Activated CD4-positive, alpha-beta T cell treated with anti-CD3 and anti-CD28 coated beads, Interleukin-2, amount 10 ng/mL, durations not matched to agents 24 days and 14 days (primary cell): ENCODE measurements around the gene SIN3A. TPM values are rescaled to one million over a fixed set of nuclear protein-coding genes. Genes with fewer than 3 reads are reported as not detected.
"Not testable (repeated sequence)": the region's sequence is repeated elsewhere in the genome, so short reads cannot be mapped to it uniquely, and the experiment has no call there.

Experiments
- DNase-seq: peaks from one replicate; pipeline ENCODE4 v3.0.0; 2022
- H3K27ac Mint-ChIP-seq: one replicate; pipeline ENCODE4 v1.8.0; 2022; ENCODE audit warnings: mild to moderate bottlenecking, mixed read lengths
- H3K27me3 Mint-ChIP-seq: one replicate; pipeline ENCODE4 v1.8.0; 2022; ENCODE audit warnings: mixed read lengths
- H3K36me3 Mint-ChIP-seq: one replicate; pipeline ENCODE4 v1.8.0; 2022; ENCODE audit warnings: low read depth, mild to moderate bottlenecking, mixed read lengths
- H3K4me1 Mint-ChIP-seq: one replicate; pipeline ENCODE4 v1.8.0; 2021; ENCODE audit warnings: mixed read lengths
- H3K4me3 Mint-ChIP-seq: one replicate; pipeline ENCODE4 v1.8.0; 2022; ENCODE audit warnings: mild to moderate bottlenecking, moderate library complexity, mixed read lengths
- H3K9me3 Mint-ChIP-seq: one replicate; pipeline ENCODE4 v1.8.0; 2021; ENCODE audit warnings: mixed read lengths
- intact Hi-C: fragments of 100-400 bp; cut with micrococcal nuclease; formaldehyde crosslinking; loops from one replicate; pipeline ENCODE4 v1.15.1; 2023
- total RNA-seq: library from RNA; stranded (reverse); gene quantifications from 2 replicates; pipeline ENCODE4 v1.2.3, GENCODE V29; 2022

The SIN3A gene
- total RNA-seq, 1 donor from 2014 or later: 92.2 TPM

DNA sequence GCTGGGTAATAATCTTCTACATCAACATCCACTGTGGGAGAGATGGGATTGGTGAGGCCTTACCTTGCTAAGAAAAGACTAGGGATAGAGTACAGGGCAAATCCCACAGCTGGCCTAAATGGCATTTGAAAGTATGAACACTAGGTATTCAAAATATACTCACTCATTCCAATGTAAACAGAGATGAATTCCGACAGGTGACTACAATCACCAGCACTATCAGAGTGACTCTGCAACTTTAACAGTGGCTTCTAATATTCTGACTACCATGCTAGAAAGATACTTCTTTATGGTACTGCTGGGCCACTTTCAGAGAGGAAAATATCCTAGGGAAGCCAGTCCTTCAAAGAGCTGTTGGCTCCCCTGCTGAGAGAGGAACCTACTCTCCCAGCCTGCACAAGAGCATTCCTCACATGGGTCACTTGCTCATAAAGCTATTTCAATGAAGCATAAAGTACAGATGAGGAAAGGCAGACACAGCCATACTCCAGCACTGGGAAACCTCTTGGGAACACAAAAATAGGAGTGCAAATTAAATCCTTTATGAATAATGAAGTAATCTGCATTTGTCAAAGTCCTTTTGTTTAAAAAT lies 61.6 kb downstream of the SIN3A start:
- no peak overlapping the region for H3K4me3 Mint-ChIP-seq
- DNase-seq: no peak
- peaks cover 60% of the 10 kb centered on the region for H3K36me3 Mint-ChIP-seq
- H3K9me3 Mint-ChIP-seq: no peaks in the 10 kb centered on the region
- no peak overlapping the region for H3K27ac Mint-ChIP-seq
- peaks cover 13% of the 10 kb centered on the region for H3K4me1 Mint-ChIP-seq
- H3K27me3 Mint-ChIP-seq: no peaks in the 10 kb centered on the region
- intact Hi-C loops: no loop called here

DNA sequence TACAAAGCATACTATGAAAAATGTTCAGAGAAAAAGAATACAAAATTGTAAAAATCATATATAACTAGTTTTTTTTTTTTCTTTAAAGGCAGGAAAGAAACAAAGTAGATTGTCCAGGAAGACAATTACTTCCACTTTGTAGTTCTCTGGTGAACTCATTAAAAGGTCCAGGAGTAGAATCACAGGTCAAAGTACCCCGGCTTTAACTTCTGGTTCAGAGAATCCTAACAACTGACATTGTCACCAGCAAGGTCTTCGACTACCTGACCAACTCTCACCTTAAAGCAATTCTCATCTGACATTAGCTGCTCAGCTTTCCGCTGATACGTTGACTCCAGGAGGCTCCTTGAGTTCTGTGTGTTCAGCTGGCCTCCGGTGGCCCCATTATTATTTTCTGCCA lies 67.5 kb downstream of the SIN3A start:
- H3K9me3 Mint-ChIP-seq, H3K4me3 Mint-ChIP-seq, H3K27me3 Mint-ChIP-seq, H3K27ac Mint-ChIP-seq, H3K4me1 Mint-ChIP-seq, intact Hi-C loops, DNase-seq: not testable (repeated sequence)
- peaks cover 61% of the 10 kb centered on the region for H3K36me3 Mint-ChIP-seq

DNA sequence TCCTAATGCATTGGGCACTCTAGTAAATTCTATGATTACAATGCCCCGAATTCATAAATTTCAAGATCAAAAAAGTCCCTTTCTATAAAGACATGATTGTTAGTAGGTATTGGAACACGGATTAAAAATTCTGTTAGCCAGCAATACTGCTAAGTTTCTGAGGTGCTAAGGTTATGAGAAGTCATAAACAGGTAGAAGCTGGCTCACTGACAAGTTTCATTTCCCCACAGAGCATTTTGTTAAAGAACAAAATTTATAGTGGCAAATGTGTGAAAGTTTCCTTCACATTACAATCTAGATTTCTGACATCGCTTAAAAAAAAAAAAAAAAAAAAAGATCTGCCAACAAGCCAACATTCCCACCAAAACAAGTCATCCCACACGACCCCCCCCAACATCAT lies 70.7 kb downstream of the SIN3A start:
- Mint-ChIP-seq H3K4me3 (no peak overlapping the region), H3K27ac (no peak overlapping the region), H3K9me3 (no peaks in the 10 kb centered on the region), H3K4me1 (peaks cover 3% of the 10 kb centered on the region), H3K36me3 (peaks cover 64% of the 10 kb centered on the region), H3K27me3 (no peaks in the 10 kb centered on the region)
- no peak for DNase-seq
- intact Hi-C loops: no loop called here

DNA sequence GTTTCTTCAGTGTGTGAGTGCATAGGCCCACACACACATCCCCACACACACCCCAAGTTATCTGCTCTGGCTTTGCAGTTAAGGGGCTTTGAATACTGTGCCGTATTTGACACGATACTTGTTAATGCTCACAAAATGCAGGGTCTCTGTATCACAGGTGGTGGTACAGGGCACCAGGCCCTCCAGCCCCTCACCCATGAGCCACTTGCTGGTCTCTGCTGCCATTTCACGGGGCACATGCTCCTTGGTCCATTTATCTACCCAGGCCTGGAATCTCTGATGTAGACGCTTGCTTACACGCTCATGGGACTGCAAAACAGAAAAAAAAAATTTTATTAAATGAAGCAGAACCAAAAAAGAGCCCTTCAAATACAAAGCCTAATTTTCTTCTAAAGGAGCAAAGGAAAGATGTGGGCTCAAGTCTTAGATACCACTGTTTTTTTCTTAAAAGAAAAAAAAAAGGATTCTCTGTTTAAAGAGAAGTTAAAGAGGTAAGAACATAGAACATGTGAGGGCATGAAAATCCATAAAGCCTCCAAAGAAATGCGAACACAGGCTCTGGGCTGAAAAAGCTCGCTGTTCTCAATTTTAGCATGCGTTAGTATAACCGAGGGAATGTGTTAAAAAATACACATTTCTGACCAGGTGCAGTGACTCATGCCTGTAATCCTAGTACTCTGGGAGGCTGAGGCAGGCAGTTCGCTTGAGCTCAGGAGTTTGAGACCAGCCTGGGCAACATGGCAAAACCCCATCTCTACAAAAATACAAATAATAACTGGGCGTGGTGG lies 79.4 kb downstream of the SIN3A start:
- H3K4me3 Mint-ChIP-seq: no peak overlapping the region
- H3K27me3 Mint-ChIP-seq: no peaks in the 10 kb centered on the region
- no peaks in the 10 kb centered on the region for H3K9me3 Mint-ChIP-seq
- no peak for DNase-seq
- intact Hi-C loops: no loop called here
- H3K4me1 Mint-ChIP-seq: peaks cover 21% of the 10 kb centered on the region
- no peak overlapping the region for H3K27ac Mint-ChIP-seq
- H3K36me3 Mint-ChIP-seq: peaks cover 55% of the 10 kb centered on the region

DNA sequence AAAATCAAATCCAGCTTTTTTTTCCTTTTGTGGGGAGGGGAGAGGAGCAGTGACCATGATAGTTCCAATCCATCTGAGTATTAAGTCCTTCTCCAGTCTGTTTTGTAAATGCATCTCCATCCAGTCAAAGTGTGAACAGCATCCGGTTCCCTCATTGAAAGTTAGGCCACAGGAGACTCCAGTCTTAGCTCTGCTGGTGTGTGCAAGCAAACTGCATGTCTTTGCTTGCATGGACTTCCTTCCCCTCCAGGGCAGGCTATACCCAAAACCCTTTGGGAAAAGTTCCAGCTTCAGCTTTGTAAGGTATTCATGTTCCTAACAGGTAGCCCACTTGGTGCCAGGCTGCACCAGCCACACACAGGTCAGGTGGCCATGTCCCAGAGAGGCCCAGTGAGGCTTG lies 80.0 kb downstream of the SIN3A start:
- intact Hi-C loops: no loop called here
- H3K27ac Mint-ChIP-seq: no peak overlapping the region

DNA sequence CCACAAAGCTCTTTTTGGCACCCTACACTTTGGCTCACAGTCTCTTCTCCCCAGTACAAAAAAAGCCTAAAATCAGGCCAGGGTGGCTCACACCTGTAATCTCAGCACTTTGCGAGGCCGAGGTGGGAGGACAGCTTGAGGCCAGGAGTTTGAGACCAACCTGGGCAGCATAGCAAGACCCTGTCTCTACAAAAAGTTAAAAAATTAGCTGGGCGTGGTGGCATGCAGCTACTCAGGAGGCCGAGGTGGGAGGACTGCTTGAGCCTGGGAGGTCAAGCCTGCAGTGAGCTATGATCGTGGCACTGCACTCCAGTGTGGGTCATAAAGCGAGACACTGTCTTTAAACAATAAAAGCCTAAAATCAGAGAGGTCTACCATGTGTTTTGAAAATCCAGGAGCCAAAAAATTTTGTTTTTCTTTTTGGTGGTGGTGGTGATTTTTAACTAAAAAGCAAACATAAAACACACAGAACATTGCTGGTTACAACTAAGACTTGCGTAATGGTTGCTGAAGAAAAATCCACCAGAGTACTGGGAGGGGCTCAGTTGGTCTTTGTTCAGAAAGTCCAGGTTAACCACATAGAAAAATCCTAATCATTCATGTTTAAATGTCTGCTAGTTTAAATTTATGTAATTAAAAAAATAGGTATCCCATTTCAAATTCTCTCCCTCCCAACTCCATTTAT lies 81.5 kb downstream of the SIN3A start:
- Mint-ChIP-seq H3K9me3 (no peaks in the 10 kb centered on the region), H3K27me3 (no peaks in the 10 kb centered on the region), H3K4me1 (peaks cover 24% of the 10 kb centered on the region), H3K27ac (peak overlapping the region; percentile 37), H3K4me3 (peak overlapping the region; percentile 91), H3K36me3 (peaks cover 41% of the 10 kb centered on the region)
- intact Hi-C loops: loop anchor here (5.0 kb wide), 1 partner anchor 433 kb away; the partner anchor contains the start of gene COX5A
- no peak for DNase-seq

More for the DNA sequence above, 80.0 kb downstream of the SIN3A start:
- no peak for DNase-seq
- H3K4me3 Mint-ChIP-seq: no peak overlapping the region
- peaks cover 51% of the 10 kb centered on the region for H3K36me3 Mint-ChIP-seq
- H3K9me3 Mint-ChIP-seq: no peaks in the 10 kb centered on the region
- peaks cover 24% of the 10 kb centered on the region for H3K4me1 Mint-ChIP-seq
- H3K27me3 Mint-ChIP-seq: no peaks in the 10 kb centered on the region

DNA sequence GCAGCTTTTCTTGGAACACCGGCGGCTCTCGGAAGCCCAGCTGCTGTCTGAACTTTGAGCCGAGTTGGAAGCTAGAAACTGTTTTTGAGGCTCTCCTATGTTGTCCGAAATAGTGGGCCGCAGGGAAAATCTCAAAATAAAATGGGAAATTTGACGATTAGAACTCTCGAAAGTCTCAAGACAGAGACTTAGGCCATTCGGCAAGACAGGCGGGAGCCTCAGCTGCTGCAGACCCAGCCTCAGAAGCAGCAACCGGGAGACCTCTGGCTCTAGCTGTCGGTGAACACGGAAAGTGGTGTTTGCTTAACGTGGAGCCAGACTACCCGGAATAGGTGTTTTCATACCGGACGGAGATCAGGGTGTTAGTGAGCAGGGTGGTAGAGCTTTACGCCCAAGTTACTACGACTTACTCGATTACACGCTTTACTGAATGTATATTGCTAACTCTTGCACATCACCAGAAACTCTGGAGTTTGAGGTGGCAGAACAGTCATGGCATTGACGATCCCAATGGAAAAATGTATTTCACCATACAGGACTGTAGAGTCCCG lies 82.7 kb downstream of the SIN3A start:
- Mint-ChIP-seq H3K27ac (peak overlapping the region; percentile 96), H3K4me1 (peaks cover 24% of the 10 kb centered on the region), H3K4me3 (peak overlapping the region; percentile 91), H3K27me3 (no peaks in the 10 kb centered on the region), H3K36me3 (peaks cover 41% of the 10 kb centered on the region), H3K9me3 (no peaks in the 10 kb centered on the region)
- no peak for DNase-seq
- intact Hi-C loops: loop anchor here (1.0 to 5.0 kb wide), 4 partner anchors 83 to 431 kb away; partner anchors contain the start of genes COX5A and SIN3A

DNA sequence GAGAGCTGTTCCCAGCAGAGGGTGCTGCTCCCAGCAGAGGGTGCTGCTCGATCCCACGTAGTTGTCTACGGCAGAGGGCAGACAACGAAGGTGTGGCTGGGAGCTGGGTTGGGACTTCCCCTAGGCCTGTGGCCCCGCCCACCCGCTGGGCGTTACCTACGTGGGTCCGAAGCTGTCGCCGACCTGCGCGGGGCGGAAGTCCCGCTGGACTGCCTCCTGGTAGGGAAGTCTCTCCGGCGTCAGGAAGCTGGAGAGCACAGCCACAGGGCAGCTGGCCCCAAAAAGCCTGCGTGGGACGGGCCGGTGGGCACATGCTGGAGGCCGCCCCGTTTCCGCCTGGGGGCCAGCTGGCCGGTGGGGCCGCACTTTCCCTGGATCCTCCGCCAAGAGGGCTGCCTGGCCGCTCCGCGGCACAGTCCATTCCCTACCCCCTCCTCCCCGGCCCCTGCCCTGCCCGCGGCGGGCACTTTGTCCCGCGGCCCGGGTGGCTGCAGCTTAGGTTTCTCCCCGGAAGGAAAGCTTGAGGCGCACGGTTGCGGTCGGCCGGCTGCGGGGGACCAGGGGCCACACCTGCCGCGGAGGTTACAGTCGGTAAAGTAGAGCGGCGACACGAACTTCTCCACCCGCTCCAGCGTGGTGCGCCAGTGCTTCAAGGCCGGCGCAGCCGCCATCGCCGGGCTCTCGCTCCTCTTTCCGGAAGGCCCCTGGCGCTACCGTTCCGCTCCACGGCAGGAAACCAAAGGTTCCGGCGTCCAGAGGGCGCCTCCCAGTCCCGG lies 83.4 kb downstream of the SIN3A start, which contains the start of gene MAN2C1:
Gene MAN2C1 (minus strand): TSS at position 695 of the 776 bp plus-strand sequence. CDS start 24 bp downstream, at position 671.
- no peaks in the 10 kb centered on the region for H3K27me3 Mint-ChIP-seq
- H3K4me1 Mint-ChIP-seq: peaks cover 24% of the 10 kb centered on the region
- intact Hi-C loops: loop anchor here (1.0 to 5.0 kb wide), 4 partner anchors 83 to 431 kb away; partner anchors contain the start of genes COX5A and SIN3A
- peak within 1 kb of the TSS; percentile 96 for H3K27ac Mint-ChIP-seq
- peak within 1 kb of the TSS; percentile 91 for H3K4me3 Mint-ChIP-seq
- H3K9me3 Mint-ChIP-seq: no peaks in the 10 kb centered on the region
- peak; percentile 98 for DNase-seq
- H3K36me3 Mint-ChIP-seq: peaks cover 39% of the 10 kb centered on the region

DNA sequence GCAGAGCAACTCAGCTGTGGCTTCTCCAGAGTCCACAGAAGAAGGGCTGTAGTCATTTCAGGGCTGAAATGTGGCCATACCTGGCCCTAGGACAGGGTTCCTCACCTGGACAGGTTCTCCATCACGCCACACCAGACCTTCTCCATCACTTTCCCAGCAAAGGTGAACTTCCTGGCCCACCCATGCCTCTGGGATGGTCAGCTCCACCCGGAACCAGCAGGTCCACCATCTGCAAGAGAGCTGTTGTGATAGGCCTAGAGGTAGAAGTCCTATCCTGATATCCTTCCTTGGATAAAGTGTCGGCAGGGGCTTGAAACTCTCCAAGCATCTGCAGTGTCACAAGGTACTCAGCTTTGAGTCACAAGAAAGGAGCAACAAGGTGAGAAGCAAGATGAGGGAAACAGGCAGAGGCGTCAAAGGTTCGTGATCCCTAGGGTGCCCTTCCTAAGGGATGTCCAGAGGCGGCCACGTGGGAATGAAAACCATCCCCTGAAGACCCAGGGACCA lies 84.0 kb downstream of the SIN3A start:
- Mint-ChIP-seq H3K9me3 (no peaks in the 10 kb centered on the region), H3K4me1 (peaks cover 24% of the 10 kb centered on the region), H3K27ac (peak overlapping the region; percentile 96), H3K27me3 (no peaks in the 10 kb centered on the region), H3K36me3 (peaks cover 37% of the 10 kb centered on the region), H3K4me3 (peak overlapping the region; percentile 91)
- intact Hi-C loops: loop anchor here (5.0 kb wide), 1 partner anchor 430 kb away; the partner anchor contains the start of gene COX5A
- no peak for DNase-seq

DNA sequence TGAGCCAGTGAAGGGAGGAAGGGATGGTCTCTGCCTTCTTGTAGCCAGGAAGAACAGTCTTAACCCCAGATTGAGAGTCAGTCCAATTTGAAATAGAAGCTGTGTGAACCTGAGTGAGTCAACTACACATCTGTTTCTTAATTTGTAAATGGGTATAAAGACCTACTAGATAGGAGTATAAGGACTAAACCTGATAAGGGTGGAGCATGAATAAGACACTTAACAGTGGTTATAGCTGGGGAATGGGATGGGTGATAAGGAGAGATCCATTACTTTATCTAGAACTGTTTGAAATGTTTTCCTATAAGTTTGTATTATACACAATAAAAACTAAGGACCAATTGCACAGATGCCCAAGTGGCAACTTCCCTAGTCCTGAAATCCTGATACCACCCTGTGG lies 84.5 kb downstream of the SIN3A start:
- Mint-ChIP-seq H3K36me3 (peaks cover 37% of the 10 kb centered on the region), H3K4me3 (peak overlapping the region; percentile 91), H3K27me3 (no peaks in the 10 kb centered on the region), H3K27ac (peak overlapping the region; percentile 9), H3K4me1 (peaks cover 24% of the 10 kb centered on the region), H3K9me3 (no peaks in the 10 kb centered on the region)
- DNase-seq: no peak
- intact Hi-C loops: loop anchor here (5.0 kb wide), 1 partner anchor 430 kb away; the partner anchor contains the start of gene COX5A

DNA sequence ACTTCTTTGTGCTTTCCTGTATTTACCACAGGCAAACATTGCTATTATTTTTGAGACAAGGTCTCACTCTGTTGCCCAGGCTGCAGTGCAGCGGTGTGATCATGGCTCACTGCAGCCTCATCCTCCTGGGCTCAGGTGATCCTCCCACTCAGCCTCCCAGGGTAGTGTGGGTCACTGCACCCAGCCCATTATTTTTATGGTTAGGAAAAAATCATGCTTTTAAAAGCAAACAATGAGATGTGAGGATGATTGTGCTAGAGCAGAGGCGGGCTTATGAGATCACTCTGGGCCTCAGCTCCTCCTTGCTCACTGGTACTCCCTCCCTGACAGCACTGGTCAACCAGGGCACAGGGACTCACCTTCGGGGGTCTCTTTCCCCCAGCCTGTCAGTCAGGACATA lies 85.3 kb downstream of the SIN3A start:
- DNase-seq: no peak
- Mint-ChIP-seq H3K9me3 (no peaks in the 10 kb centered on the region), H3K36me3 (peaks cover 33% of the 10 kb centered on the region), H3K4me1 (peaks cover 24% of the 10 kb centered on the region), H3K27me3 (no peaks in the 10 kb centered on the region), H3K4me3 (no peak overlapping the region), H3K27ac (no peak overlapping the region)
- intact Hi-C loops: loop anchor here (5.0 kb wide), 1 partner anchor 429 kb away; the partner anchor contains the start of gene COX5A

DNA sequence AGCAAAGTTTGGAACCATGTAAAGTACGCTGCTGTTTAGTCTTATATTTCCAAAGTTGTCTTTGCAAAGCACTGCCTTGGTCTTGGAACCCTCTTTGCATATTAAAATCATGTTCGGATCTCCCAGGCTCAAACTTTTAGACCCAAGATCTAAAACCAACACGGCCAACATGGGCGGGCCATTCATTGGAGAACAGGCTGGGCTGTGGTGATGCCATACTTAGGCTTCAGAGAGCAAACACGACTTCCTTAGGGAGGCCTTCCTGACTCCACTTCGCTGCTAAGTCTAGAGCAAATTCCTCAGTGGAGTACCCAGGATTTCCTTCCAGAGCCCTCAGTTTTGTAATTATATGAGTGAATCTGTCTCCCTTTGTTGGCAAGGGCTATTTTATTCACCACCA lies 86.6 kb downstream of the SIN3A start:
- H3K9me3 Mint-ChIP-seq: no peaks in the 10 kb centered on the region
- no peak for DNase-seq
- intact Hi-C loops: loop anchor here (5.0 kb wide), 1 partner anchor 428 kb away; the partner anchor contains the start of gene COX5A
- no peak overlapping the region for H3K4me3 Mint-ChIP-seq
- H3K27ac Mint-ChIP-seq: no peak overlapping the region
- peaks cover 22% of the 10 kb centered on the region for H3K4me1 Mint-ChIP-seq
- peaks cover 30% of the 10 kb centered on the region for H3K36me3 Mint-ChIP-seq
- H3K27me3 Mint-ChIP-seq: no peaks in the 10 kb centered on the region

DNA sequence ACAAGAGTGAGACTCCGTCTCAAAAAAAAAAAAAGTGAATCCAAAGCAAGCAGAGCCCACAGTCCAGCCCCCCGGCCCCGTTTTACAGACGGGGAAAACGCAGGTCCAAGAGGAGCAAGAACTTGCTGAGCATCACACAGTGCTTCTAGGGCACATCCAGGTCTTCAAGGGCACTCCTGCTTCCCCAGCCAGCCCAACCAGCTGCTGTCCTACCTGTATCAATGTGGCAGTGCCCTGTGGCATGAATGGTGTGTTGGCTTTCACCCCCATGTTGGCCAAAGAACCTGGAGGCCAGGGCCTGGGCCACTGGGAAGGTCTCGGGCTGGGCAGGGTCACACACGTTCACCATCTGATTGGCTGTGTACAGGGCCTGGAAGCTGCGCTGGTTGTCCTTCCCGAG lies 87.7 kb downstream of the SIN3A start:
- no peaks in the 10 kb centered on the region for H3K27me3 Mint-ChIP-seq
- no peak overlapping the region for H3K27ac Mint-ChIP-seq
- peaks cover 11% of the 10 kb centered on the region for H3K4me1 Mint-ChIP-seq
- intact Hi-C loops: no loop called here
- H3K36me3 Mint-ChIP-seq: peaks cover 30% of the 10 kb centered on the region
- H3K4me3 Mint-ChIP-seq: no peak overlapping the region
- DNase-seq: no peak
- H3K9me3 Mint-ChIP-seq: no peaks in the 10 kb centered on the region
